Activated CD4-positive, alpha-beta T cell treated with anti-CD3 and anti-CD28 coated beads, Interleukin-2, amount 50 U/mL, for 4 hours (primary cell): ENCODE results near the gene RPGRIP1L.

Experiments used
- DNase-seq, 2 experiments: peaks; one replicate each; pipeline ENCODE4 v3.0.0-alpha.2; 2020

RPGRIP1L gene

DNA sequence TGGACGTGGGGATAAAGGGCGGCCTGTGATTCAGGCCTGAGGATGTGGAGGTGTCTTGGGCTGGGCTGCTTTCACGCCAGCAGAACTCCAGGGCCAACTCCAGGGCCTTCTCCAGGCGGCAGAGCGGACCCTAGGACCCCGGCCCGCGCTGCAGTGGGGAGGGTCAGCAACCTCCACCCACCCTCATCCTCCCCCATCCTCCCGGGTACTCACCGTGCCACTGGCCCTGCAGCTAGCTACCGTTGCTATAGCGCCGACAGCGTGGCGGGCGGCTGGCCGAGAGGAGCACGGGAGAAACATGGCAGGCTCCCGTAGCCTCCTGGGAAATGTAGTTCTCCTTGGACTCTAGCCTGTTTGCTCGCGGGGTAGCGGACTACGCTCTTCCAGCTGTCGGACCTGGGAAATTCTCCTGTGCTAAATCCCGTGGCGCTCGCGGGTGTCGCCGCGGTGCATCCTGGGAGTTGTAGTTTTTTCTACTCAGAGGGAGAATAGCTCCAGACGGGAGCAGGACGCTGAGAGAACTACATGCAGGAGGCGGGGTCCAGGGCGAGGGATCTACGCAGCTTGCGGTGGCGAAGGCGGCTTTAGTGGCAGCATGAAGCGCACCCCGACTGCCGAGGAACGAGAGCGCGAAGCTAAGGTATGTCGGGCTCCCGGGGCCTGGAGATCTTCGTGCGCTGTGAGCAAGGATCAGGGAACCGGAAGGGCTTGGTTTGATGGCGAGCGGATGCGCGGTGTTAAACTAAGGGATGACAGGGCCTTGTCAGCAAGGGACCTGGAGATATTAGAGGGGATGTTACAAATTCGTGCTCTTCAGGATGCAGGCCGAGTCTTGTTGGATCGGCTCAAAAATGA, at the start of gene RPGRIP1L, which contains the start of gene FTO:
Gene RPGRIP1L, minus strand, starts transcription at position 270 of the 855 bp plus-strand sequence. CDS start 3,136 bp downstream, outside the sequence.
Gene FTO, plus strand, starts transcription at position 567 of the 855 bp plus-strand sequence.
- DNase-seq: peak; percentile 97 to 98

DNA sequence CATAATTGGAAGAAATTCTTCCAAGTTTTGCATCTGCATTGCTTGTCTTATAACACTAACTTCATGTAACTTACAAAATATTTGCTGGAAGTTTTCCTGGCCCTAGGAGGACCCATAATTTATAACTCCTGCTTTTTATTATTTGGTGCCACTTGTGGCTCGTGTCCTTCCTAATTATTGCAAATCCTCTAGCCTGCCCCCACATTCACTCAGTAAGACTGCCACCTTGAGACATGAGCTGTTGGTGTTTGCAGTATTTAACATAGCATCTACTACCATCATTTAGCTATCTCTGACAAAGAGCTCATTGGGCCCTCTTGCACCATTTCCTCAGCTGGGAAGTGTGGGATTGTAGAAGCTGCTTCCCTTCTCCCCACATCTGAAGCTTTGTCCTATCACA, 49.8 kb upstream of the RPGRIP1L start:
- DNase-seq: no peak

DNA sequence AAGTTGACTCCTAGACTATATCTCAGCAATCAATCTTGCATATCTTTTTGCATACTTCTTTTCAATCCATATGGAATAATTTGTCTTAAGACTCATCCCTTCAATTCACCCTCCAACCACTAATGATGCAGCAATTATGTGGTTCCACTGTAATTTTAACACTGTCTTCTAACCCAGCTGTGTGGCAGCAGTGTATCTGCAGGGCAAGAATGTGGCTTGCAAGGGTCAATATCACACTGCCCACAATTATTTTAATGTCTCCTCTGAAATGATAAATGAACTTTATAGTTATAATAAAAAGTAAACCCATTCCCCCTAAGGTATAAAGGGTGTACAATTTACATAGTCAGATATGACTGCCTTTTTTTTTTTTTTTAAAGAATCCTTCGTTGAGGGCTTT, 48.9 kb upstream of the RPGRIP1L start:
- no peak for DNase-seq

DNA sequence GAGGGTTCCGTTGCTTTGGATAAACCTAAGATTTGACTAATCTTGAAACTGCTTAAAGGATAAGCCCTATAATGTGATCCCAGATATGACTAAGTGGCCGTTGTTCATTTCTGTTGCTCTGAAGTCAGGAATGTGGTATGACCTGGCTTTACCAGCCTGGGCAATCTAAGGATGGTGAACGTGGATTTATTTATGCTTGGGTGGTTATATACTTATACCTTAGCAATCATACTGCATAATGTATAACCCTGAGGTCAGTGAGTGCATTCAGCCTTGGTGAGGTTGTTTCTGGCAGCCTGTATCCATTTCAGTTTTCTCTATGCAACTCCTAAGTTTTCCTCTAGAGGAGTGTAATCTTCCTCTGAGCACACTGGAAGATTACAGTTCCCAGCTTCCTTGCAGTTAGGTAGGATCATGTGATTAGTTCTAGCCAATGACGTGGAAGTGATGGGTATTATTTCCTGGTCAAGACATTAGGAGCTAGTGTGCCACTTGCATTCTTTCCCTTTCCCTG, 42.2 kb upstream of the RPGRIP1L start:
- no peak for DNase-seq

DNA sequence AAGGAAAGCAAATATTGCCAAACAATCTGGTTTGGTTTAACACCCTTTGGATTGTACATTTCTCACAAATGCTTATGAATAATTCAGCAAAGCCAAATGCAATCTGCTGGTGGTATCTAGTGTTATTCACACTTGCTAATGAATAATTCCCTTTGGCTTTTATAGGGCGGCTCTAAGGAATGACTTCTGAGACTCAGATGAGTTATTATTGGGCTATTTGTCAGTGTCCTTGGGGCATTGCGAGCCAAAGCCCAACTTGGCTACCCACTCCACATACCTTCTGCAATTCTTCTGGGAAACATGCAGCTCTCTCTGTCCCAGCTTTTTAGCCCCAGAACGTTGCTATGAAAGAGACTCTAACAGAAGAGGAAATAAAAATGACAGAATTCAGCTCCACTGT, 41.4 kb upstream of the RPGRIP1L start:
- DNase-seq: no peak

DNA sequence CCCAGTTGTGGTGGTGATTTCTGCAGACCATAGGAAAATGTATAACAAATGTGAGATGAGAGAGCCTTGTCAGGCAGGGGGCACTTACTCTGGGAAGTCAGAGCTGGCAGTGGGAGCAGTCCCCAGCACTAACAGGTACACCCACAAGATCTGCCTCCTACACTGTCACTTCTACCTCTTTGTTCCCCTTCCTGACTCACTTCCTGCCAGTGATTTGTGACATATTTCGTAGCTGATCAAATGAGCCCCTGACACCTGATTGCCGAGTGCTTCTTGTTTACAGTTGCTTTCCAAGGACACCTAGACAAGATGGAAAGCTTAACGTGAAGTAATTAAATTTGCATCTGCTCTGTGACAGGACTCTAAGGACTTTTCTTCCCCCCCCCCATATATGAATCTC, 40.8 kb upstream of the RPGRIP1L start:
- DNase-seq: peak; percentile 3 to 6

DNA sequence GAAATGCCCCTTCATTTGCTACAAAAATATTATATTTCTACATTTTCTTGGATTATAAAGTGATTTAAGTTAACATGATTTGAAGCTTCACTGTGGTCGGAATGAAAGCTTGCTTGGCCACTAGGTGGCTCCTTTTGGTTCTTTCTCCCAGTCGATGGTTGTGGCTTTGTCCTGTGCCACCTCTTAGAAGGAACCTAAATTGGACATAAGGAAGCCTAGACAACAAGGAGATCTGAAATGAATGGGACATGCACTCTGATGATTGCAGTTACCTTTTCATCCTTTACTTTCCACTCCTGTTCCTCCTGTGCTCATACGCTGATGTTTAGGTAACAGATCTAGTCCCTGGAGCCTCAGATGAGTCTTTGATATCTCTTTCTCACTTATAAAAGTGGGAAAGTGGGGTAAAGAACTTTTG, 39.5 kb upstream of the RPGRIP1L start:
- DNase-seq: no peak

DNA sequence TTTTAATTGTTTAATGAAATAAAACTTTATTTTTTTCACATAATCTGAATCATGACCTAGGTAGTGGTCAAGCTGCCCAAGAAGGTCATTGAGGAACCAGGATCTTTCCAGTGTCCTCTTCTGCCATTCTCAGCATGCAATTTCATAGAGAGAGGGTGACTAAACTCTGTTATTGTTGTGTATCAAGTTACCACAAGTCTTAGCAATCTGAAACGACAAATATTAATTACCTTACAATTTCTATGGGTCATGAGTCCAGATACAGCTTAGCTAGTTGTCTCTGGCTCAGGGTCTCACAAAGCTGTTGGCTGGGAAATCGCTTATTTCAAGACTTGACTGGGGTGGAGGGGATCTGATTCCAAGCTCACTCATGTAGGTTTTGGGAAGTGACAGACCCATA, 37.9 kb upstream of the RPGRIP1L start:
- DNase-seq: no peak

DNA sequence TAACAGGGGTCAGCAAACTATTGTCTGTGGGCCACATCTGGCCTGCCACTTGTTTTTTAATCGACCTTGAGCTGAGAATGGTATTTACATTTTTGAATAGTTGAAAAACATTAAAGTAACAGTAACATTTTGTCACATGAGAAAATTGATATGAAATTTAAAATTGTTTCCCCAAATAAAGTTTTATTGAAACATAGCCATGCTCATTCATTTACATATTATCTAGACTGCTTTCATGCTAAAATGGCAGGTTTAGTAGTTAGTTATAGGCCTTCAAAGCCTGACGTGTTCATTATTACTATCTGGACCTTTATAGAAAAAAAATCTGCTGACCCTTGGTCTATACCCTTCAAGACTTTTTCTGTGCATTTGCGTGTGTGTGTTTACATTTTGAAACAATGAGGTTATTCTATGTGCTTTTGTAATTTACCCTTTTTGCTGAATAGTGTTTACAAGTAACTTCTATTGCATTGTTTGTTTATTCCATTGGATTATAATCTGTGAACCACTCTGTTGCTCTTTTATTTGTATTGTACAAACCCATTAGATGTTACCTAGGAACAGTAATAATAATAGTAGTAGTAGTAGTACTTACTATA, 37.4 kb upstream of the RPGRIP1L start:
- DNase-seq: no peak

DNA sequence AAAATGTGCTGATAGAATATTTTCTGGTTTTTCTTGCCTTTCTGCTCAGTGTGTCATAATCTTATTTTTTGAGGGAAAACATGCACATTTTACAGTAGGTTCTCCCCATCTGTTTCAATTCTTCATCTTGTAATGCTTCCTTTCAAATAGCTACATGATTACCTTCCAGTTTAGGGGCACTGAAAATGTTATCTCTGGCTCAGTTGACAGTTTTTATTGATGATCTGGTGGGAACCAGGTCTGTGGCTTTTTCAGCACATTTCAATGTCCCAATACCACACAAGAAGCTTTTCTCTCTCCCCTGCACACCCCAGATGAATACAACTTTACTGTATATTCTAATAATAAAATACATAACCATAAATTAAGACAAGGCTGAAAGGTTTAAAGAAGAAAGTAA, 36.8 kb upstream of the RPGRIP1L start:
- no peak for DNase-seq

DNA sequence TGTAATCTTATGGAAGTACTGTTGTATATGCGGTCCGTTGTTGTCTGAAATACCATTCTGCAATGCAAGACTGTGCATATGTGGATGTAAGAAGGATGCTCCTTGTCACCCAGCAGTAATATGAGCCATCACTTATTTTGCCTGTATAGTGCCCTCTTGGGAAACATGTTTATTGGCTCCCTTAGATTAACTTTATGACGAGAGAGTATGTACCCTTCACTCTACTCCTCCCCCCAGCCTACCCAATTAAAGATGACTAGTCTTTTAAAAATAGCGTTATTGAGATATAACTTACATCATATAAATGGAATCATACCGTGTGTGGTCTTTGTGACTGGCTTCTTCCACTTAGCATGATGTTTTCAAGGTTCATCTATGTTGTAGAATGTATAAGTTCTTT, 33.9 kb upstream of the RPGRIP1L start:
- no peak for DNase-seq

DNA sequence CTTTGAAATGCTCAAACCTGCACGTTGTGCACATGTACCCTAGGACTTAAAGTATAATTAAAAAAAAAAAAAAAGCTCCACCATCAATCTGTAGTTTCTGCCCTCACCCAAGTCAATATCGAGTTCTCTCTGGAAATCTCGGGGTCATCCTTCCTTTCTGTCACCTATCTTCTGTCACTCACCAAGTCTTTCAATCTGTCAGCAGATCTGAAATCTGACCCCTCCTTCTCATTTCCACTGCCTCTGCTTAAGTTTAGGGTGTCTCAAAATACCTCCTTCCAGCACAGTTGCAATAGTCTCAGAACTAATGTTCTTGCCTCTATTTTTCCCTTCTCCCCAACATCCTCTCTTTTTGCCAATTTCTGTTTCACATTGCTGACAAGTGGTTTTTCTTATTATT, 32.6 kb upstream of the RPGRIP1L start:
- no peak for DNase-seq

DNA sequence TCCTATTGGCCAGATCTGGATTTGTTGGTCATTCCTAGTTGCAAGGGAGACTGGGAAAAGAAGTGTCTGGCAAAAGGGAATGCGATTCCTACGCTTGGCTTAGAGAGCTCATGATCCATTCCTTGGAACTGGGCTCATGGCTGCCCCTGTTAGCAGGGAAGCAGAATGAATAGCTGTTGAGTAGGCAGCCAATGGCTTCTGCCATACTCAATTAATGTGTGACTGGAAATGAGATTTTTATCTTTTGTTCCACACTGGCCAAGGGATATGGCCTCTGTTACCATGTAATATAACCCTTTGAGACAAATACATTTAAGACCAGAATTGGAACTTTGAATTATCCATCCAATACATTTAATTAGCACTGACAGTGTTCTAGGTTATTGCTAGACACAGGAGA, 31.2 kb upstream of the RPGRIP1L start:
- no peak for DNase-seq

DNA sequence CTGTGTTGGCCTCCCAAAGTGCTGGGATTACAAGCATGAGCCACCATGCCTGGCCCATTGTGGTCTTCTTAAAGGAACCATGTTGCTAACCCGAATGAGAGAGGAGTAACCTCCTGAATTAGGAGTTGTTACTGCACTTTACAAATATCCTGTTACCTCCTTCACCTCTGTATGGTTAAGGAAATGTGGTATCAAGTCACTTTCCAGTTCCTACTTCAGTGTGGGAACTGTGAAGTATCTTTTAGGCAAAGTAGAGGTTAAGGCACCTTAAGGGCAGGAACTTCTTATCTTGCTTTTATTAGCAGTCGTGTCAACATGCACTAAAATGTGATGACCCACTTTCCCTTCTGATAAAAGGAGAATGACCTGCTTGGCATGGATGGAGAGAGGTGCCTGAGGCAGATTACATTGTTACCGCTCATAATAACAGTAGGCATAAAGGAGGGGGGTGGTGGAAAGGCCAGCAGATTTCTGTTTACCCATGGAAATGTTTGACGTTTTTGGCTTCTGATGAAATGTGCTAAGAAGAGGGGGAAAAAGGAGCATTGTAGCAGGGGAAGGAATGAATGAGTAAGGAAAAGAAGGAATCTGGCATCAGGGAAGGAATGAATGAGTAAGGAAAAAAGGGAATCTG, 28.8 kb upstream of the RPGRIP1L start:
- no peak for DNase-seq

DNA sequence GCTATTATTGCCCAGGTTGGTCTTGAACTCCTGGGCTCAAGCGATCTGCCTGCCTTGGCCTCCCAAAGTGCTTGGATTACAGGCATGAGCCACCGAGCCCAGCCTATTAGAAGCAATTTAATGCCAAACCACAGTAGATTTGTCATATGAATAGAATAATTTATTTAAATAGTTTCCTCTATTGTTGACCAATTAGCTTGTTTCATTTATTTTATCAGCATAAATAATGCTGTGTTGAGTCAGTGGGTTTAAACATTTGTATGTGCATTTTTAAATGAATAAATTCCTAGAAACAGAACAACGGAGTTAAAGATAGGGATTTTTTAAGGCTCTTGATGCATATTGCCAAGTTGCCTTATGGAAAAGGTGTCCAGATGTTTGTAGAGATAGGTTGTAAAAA, 27.0 kb upstream of the RPGRIP1L start:
- DNase-seq: no peak

DNA sequence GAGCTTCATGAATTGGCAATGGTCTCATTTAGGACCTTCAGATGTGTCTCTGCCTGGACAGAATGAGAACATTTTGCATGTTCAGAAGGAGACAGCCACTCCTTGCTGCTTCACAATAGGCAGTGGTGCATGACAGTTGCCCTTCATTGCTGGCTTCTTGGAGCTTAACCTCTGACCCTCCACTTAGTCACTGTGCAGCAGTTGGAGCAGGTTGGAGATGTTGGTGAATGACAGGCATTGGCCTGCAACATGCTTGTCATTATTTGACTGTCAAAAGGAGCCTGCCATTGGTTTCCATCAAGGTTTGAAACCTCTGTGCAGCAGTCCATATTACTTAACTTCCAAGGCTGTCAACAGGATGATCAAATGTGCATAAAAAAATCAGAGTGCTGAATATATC, 23.0 kb upstream of the RPGRIP1L start:
- no peak for DNase-seq

DNA sequence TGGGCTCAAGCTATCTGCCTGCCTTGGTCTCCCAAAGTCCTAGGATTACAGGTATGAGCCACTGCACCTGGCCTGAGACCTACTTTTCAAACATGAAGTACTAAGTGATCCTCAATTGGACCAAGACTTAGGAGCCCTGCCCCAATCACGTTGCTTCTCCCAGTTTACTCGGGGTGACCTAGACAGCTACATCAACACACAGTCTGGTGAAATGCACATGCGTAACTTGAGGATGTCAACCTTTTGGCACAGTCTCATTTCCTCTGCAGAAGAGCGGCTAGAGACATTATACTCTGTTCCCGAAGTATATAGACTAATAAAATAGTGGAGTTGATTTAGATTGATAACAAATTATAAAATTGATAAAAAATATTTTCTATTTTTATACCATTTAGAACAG, 17.4 kb upstream of the RPGRIP1L start:
- DNase-seq: no peak

DNA sequence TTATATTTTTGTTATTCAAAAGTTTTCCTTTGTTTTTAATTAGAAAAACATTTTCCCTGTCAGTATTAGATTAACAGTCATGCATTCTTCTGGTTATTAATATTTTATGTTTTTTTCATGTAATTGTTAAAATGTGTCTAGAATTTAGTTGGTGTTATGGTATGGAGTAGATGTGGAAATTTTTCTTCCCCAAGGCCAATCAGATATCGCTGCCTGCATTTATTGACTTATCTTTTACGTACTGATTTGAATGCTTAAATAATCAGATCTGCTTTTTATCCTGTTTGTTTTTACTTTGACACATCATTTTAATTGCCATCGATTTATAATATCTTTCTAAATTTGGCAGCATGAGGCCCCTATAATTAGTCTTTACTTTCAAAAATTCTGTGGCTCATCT, 13.9 kb upstream of the RPGRIP1L start:
- no peak for DNase-seq

DNA sequence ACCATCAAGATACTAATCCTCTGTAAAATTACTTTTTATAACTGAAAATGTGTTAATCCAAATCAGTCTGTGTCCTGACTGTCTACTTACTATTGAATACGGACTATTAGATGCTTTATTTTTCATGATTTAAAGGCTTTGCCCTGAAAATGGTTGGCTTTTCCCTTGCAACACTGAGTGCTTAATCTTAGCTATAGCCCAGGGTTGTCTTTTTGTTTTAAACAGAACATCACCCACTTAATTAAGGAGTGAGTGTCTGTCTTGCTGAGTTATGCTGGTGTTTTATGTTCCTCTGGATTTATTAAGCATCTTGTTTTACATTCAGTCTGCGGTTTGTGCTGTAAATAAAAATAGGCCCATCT, 11.3 kb upstream of the RPGRIP1L start:
- no peak for DNase-seq

DNA sequence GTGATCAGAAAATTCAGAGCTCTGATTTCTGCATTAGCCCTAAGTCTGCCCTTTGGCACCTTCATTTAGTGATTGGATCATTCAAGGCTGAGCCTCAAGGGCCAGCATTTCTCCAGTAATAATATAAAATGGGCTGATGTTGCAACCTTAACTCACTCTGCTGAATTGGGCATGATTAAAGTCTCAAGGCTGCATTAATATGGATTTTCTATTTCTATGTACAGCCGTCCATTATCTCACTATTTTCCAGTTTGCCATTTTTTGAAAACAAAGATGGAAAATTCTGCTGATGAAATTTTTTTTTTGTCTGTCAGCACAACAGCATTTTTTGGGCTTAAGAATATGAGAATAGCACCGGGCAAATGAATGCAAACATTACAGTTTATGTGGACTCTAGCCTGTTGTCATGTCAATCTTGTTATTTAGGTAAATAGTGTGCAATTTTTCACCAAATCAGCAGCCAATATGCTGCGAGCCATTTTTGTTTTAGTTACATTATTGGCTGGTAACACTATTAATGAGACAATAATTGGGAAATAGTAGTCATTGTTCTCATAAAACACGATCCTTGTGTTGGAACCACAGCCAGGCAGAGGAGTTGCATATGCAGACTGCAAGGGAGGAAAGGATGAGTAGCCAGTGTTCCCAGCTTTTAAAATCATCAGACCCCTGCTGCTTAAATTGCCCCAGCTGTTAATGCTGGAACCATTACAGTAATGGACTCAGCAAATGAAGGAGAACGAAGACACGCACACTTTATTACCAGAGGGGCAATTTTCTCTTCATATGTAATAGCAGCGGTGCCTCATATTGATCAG, 10.8 kb upstream of the RPGRIP1L start:
- DNase-seq: no peak

DNA sequence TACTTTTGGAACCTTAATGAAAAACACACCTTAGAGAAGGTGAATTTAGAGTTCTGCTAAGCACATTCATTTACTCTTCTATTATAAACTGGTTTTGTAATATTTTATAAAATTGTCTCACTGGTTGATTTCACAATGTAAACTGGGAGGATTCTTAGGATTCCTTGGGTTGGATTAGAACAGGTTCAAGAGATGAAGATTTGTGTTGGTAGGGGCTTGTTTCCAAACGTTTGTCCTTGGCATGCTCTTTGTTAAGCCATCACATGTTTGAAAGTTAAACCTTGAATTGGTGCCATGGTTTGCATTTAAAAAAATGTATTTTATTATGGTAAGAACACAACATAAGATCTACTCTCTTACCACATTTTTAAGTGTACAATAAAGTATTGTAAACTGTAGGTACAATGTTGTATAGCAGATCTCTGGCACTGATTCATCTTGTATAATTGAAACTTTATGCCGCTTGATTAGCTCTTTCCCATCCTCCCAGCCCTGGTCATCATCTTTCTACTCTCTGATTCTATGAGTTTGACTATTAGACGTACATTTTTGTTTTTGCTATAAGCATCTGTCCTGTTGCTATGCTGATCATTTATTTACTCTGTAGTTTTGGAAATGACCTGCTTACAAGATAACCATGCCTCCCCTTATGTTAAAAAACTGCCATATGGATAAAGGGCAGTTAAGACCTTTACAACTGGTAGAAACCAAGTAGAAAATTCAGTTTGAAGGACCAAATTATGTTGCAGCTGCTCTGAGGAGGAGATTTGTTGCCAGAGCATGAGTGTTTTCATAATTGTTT, 9.9 kb upstream of the RPGRIP1L start:
- no peak for DNase-seq

DNA sequence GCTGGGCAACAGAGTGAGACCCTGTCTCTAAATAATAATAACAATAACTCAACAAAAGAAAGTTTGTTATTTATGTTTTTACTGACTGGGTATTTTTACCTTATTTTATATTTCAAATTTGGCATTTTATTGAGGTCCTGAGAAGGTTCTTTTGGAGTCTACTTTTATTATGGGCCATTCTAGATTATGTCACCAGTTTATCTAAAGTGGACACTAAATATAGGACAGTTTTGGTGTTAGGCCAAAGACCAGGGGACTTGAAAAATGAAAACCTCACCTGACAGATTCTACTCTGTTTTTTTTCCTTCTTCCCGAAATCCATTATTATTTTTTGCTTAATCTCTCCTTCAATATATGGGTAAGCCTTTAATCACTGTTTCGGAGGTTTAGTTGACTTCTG, 8.4 kb upstream of the RPGRIP1L start:
- no peak for DNase-seq
